Measurements from ENCODE around the gene MAML3. TPM values are rescaled to one million over a fixed set of nuclear protein-coding genes. Genes with fewer than 3 reads are reported as not detected.
A peak's percentile ranks its signal among the peaks of the same experiment; 100 is the strongest.

Gene MAML3
- 6.3 and 9.5 TPM in 2 replicates for total RNA-seq

GRCh38 chr4:140153718-140154571, at the start of gene MAML3:
MAML3 (minus strand) TSS chr4:140154184; CDS start chr4:140153327, 857 bp downstream.
- DNase-seq (ENCODE audit: low read depth, low spot score) = peak; percentile 90

DNA sequence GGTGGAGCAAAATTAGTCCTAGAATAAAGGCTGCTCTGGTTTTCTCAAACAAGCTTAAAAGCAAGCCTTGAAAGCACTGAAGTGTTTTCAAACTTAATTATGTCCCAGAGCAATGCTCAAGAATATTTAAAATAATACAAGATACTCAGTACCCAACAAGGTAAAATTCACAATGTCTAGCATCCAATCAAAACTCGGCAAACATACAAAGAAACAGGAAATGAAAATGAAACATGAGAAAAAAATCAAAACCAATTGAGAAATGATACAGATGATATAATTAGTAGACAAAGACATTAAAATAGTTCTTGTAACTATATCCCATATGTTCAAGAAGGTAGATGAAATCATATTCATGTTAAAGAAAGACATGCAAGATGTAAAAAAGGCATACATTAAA, 45.0 kb upstream of the MAML3 start:
- no peak for DNase-seq (ENCODE audit: low read depth, low spot score)

GRCh38 chr4:140195806-140196205, 41.8 kb upstream of the MAML3 start:
- DNase-seq (ENCODE audit: low read depth, low spot score) = no peak

DNA sequence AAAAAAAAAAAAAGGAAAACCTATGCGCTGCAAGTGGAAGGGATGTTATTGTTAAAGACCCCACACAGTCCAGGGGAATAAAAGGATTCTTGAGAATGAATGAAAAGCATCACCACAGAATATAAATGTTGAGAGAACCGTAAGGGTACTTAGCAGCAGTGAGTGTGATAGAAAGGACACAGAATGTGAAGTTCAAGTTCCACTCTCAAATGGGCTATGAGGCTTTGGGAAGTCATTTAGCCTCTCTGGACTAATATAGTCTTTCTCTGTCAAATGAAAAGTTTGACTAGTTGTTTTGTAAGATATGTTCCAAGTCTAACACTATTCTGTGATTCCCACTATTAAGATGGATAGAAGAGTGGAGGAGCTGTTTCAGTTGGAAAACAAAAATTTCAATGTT, 35.8 kb upstream of the MAML3 start:
- no peak for DNase-seq (ENCODE audit: low read depth, low spot score)

GRCh38 chr4:140188975-140189374, 35.0 kb upstream of the MAML3 start:
- peak; percentile 75 for DNase-seq (ENCODE audit: low read depth, low spot score)

GRCh38 chr4:140187316-140187695, 33.3 kb upstream of the MAML3 start:
- no peak for DNase-seq (ENCODE audit: low read depth, low spot score)

DNA sequence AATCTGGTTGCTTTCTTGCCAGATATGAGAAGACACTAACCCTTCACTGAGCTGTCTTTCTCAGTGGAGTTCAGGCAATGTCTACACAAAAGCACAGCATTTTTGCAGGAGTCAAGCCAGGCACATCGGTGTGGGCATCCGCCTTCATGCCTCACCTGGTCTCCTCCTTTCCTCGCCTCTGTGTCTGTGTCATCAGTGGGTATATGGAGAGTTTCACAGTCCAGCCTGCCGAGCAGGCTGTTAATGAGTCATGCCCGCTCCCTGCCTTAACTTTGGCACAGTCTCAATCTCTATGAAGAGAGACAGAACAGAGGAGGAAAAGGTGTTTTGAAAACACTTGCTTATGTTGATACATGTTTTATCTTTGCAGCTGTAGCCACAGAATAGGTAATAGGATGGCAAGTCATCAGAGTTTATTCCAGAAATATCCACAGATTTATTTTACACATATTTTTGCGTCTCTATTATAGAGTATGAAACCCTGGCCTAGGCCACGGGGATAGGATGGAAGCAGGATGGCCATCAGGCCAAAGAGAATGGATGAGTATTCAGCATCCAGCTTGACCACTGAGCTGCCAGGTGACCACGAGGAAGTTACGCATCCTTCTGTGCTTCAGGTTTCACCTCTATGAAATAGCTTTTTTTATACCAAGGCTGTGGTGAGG, 32.8 kb upstream of the MAML3 start:
- DNase-seq (ENCODE audit: low read depth, low spot score) = no peak

GRCh38 chr4:140186082-140186438, 32.1 kb upstream of the MAML3 start:
- DNase-seq (ENCODE audit: low read depth, low spot score) = no peak

GRCh38 chr4:140185412-140186081, 31.6 kb upstream of the MAML3 start:
- no peak for DNase-seq (ENCODE audit: low read depth, low spot score)

- DNase-seq (ENCODE audit: low read depth, low spot score) = no peak
Measured at GRCh38 chr4:140183270-140183669, 29.3 kb upstream of the MAML3 start.

DNA sequence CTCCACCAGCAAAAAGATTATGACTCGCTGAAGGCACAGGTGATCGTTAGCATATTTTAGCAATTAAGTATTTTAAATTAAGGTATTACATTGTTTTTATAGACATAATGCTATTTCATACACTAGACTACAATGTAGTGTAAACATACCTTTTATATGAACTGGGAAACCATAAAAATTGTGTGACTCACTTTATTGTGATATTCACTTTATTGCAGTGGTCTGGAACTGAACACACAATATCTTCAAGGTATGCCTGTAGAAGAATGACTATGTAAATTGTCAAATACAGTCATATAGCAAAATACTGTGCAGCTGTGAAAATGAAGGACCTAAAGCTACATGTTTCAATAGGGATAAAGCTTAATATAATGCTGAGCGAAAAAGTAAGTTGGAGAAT, 26.6 kb upstream of the MAML3 start:
- no peak for DNase-seq (ENCODE audit: low read depth, low spot score)

DNA sequence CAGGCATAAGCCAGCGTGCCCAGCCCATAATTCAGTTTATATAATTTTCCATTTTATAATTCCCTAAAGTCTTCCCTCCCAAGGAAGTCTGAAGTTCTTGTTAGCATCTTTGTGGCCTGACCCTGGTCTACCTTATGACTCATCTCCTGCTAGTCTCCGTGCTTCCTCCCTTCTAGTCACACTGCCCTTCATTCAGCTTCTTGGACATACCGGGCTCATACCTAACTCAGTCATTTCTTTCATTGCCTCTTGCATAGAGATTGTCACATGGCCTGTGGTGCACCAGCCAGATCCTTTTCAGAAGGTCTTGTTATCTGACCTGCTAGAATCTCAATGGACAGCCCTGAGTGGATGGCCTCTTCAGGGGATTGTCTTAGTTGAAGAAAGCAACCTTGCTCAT, 22.8 kb upstream of the MAML3 start:
- no peak for DNase-seq (ENCODE audit: low read depth, low spot score)

DNA sequence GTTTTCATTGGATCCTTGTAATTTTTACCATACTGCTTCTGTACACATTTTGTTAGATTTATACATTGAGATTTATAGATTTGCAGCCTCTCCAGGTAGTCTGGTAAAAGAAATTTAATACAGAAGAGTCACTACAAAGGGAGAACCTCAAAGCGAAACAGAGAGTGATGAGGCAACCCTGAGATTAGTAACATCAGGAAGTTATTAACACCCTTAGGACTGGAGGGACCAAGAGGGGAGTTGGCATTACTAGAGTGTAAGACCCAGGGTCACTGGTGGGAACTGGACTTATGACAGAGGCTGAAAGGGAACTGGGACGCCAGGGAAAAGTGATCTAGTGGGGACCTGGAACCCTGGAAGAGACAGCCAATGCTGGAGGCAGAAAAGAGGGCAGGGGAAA, 20.6 kb upstream of the MAML3 start:
- no peak for DNase-seq (ENCODE audit: low read depth, low spot score)

GRCh38 chr4:140172960-140173359, 19.0 kb upstream of the MAML3 start:
- no peak for DNase-seq (ENCODE audit: low read depth, low spot score)

DNA sequence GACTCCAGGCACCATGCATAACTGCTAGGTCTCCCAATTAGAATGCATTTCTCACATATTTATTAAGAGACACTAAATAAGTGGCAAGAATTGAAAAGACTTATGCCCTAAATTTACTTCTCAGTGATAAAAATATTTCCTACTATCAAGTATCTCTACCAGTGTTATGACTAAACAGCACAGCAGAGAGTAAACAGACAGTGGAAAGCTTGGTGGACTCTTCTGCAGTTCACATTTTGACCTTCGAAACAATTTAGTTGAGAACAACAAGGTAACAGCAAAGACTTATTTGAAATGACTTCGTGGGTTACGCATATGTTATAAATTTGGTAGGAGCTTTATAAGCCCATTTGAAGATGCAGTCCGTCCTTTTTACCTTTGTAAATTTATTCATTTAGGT, 16.3 kb upstream of the MAML3 start:
- no peak for DNase-seq (ENCODE audit: low read depth, low spot score)

DNA sequence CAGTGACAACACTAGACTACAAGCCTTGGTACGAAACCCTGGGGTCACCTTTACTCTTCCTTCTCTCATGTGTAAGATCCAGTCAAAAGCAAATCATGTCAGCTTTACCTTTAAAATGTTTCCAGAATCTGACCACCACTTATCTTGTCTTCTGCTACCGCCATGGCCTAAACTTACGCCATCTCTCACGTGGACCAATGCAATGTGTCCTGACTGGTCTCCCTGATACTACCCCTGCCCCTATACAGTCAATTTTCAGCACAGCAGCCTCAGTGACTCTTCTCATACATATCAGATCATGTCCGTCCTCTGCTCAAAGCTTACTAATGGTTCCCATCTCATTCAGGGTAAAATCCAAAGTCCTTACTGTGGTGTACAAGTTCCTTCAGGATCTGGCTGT, 15.0 kb upstream of the MAML3 start:
- no peak for DNase-seq (ENCODE audit: low read depth, low spot score)

GRCh38 chr4:140168474-140168873, 14.5 kb upstream of the MAML3 start:
- DNase-seq (ENCODE audit: low read depth, low spot score) = no peak

GRCh38 chr4:140163029-140163810, 9.2 kb upstream of the MAML3 start:
- no peak for DNase-seq (ENCODE audit: low read depth, low spot score)

DNA sequence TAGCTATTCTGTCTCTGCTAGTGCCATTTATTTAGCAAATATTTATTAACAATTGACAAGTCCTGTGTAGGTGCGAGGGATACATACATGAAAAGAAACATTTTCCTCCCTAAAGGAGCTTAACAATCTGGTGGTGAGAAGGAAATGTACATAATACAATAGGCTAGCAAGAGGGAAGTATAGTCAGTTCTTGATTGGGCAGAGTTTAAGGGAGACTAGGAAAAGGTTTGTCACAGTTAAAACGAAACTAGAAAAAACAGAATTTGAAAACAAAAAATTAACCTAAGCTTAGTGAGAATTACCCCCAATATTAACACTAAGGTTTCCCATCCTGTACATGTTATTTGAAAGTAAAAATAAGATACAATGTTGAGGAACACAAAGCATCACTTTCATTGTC, 8.6 kb upstream of the MAML3 start:
- no peak for DNase-seq (ENCODE audit: low read depth, low spot score)

- DNase-seq (ENCODE audit: low read depth, low spot score) = no peak
Measured at GRCh38 chr4:140158365-140159030, 4.5 kb upstream of the MAML3 start.

DNA sequence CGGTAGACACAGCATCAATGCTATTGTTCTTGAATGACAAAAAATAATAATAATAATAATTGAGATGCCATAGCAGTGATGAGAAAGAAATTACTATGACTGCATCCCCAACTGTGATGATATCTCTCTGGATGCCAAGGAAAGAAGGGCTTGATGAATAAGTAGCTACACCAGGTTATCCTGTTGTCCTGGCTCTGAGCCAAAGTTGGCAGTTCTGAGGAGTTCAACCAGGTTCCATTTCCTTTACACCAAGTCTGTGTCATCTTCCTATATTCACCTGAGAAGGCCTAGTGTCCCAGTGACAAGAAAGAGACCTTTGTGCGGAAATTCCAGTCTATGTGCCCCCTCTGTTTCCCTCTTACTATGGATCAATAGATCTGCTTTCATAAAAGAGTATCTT, 3.4 kb upstream of the MAML3 start:
- DNase-seq (ENCODE audit: low read depth, low spot score) = no peak

Data from pulmonary artery endothelial cell (primary cell).